Stimulated activated CD8-positive, alpha-beta memory T cell treated with anti-CD3 and anti-CD28 coated beads, Interleukin-7, amount 100 ng/mL, for 48 hours (primary cell): ENCODE measurements around the gene SH2D1A.
"Not testable (repeated sequence)": the region's sequence is repeated elsewhere in the genome, so short reads cannot be mapped to it uniquely, and the experiment has no call there.

Experiments
- DNase-seq, 2 donors: peaks; one replicate each; pipeline ENCODE4 v3.0.0-alpha.2; 2020; ENCODE audit warnings: low read depth in 1 of 2; ENCODE audit errors: extremely low read depth in 1 of 2

Gene SH2D1A

GRCh38 chrX:124348885-124349453, 2.6 kb downstream of the SH2D1A start:
- no peak for DNase-seq

DNA sequence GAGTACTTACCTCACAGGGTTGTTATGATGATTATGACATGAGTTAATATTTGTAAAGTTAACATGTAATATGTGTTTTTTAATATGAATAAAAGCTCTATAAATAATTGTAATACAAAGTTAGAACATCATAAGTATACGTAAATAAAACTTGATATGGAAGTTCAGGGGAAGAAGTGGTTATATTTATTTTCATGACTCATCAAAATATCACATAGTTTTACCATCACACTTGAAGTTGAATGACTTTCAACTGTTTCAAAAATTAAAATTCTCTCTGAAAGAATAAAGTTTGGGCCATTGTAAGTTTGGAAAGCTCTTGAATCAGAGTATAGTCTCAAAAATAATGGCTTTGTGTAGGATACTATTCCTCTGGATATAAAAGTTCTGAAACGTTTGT, 8.3 kb downstream of the SH2D1A start:
- DNase-seq: no peak

DNA sequence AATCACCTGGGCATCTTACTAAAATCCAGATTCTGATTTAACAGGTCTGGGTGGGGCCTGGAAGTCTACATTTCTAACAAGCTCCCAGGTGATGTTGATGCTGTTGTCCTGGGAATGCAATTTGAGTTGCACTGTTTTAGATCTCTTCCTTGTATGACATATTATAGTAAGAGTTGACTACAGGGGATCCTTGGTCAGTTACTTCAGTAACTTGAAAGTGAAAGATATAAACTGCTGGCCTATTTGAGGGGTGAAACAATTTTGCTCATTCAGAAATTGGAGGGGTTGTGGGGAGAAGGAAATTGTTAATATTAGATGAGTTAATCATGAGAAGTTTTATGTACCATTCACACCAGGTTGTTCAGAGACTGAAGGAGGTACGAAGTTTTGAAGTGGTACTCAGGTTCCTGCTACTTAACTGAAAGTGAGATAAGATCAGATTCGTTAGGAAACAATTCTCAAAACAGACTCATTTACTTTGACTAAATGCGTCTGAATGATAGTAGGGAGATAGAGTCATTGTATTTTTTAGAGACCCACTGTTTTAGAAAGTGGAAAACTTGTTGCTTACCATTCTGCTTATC, 12.5 kb downstream of the SH2D1A start:
- no peak for DNase-seq

- DNase-seq: no peak
These were observed 15.7 kb downstream of the SH2D1A start for GRCh38 chrX:124362072-124362471.

GRCh38 chrX:124362761-124363160, 16.4 kb downstream of the SH2D1A start:
- no peak for DNase-seq

DNA sequence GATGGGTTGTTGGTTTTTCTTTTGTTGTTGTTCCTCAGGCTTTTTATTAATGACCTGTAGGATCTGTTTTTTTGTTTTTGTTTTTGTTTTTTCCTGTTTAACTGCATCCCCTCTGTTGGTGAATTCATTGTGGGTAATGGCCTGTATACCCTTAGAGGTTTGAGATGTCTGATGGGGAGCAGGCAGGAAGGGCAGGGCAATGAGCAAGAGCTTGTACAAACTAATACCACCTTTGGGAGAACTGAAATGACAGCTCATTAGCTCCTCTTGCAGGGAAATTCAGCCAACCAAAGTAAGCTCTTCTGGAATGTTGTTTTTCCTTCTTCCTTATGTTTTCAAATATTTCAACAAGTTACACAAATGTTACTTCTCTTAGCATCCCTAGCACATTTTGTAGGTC, 23.4 kb downstream of the SH2D1A start:
- DNase-seq: no peak

DNA sequence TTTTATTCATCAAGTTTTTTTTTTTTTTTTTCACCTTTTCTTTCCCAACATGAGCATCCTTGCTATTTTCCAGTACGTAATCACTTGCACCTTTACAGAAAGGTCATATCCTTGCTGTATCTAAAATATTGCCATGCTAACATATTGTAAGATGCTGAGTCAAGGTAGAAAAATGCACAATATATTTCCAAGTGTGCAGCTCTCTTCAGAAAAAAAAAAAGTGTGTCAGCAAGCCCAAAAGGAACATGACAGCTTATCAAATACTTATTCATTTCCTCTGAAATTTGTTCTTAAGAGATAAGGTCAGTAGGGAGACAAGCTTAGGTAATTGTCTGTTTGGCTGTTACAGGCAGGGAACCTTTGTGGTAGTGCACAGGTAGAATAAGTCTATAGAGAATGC, 27.0 kb downstream of the SH2D1A start:
- no peak for DNase-seq

- no peak for DNase-seq
These were observed 32.3 kb downstream of the SH2D1A start for GRCh38 chrX:124378643-124379042.

- DNase-seq: no peak
These were observed 37.0 kb downstream of the SH2D1A start for GRCh38 chrX:124383354-124383753.

- DNase-seq: no peak
These were observed 40.0 kb downstream of the SH2D1A start for GRCh38 chrX:124386401-124386800.

DNA sequence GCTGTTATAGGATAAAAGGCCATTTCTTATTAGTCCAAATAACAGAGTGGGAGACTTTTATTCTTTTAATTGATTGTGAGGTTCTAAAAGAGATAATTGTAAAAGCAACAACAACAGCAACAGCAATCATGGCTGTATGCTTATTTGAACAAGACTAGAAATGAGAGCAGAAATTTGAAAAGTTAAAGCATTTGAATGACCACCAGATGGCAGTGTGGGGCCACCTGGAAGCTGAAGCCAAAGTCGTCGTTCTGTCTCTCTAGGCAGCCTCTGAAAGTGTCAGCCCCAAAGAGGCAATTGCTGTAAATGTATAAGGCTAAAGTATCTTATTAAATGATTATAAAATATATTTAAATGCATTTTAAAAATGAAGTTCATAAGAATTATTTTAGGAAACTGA, 42.2 kb downstream of the SH2D1A start:
- peak in 1 of 2 donors; percentile 21 for DNase-seq

- DNase-seq: no peak
These were observed 46.4 kb downstream of the SH2D1A start for GRCh38 chrX:124392794-124393193.

DNA sequence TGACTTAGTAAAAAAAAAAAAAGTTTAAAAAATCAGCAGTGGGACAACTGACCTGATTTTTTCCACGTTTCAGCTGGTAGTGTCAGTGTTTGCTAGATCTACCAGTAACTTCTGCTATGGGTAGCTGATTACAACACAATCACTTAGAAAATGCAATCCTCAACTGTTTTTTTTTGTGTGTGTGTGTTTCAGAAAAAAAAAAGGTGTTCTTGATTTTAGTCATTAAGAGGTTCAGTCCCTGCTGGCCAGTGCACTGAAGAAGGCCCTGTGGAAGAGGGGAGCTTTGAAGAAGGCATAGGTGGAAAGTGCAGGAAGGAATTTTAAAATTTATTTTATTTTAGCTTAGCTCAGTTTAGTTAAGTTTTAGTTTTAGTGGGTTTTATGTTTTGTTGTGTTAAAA, 46.9 kb downstream of the SH2D1A start:
- DNase-seq: no peak

DNA sequence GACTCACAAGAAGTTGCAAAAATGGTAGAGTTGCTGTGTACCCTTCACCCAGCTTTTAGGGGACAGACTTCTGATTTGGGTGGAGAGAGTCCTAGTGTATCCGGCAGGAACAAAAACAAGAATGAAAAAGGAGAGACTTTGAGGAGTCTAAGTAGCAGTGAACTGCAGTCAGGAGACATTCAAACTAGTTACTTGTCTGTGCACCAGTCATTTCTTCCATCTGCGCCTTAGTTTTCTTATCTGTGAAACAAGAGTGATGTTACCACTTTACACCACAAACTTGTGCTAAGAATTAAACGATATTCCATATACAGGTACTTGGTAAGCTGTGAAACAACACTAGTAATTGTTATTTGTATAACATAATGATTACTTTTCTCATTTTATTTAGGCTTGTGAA, 47.3 kb downstream of the SH2D1A start:
- no peak for DNase-seq

DNA sequence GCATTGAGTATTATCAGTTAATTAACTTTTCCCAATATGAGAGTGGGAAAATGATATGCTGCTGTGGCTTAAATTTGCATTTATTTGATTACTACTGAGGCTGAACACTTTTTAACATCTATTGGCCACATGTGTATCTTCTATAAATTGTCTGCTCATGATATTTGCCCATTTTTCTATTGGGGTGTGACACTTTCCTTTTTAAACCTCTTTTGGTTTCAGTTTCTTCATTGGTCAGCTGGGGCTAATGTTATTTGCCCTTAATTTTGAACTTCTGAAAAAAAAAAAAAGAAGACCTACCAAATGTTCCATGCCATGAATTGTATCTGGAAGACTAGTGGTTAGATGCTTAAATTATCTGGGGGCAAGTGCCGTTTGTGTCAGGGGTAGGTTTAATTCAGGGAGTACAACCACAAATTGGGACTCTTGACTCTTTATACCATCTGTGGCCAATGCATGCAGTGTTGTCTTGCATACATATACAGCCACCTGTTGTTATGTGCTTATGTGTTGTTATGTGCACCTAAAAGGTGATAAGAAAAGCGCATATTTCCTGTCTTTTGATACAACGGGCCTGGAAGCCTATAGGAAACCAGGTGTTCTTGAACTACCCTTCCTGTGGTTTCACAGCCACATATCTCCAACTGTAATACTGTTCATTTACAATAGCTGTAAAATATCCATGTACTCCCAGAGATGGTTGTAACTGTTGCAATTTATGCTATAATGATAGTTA, 49.0 kb downstream of the SH2D1A start:
- no peak for DNase-seq

DNA sequence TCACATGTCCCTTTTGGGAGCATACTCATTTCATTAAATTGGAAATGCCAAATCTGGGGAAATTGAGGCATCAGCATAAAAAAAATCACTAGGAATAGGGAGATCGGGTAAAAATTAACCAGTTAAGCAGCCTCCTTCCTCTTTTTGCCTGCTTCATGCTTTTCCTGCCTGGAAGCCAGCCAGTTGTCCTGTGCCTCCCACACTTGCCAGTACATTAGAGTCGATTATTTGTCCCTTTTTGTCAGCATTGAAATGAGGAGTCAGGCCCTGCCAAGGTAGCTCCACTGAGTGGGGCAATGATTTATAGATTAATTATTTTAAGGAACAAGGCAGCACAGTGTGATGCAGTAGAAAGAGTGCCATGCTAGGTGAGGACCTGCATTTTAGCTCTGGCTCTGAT, 55.3 kb downstream of the SH2D1A start:
- no peak for DNase-seq

- DNase-seq: no peak
These were observed 59.5 kb downstream of the SH2D1A start for GRCh38 chrX:124405868-124406267.

- peak; percentile 25 to 44 for DNase-seq
These were observed 60.1 kb downstream of the SH2D1A start for GRCh38 chrX:124406294-124407014.

DNA sequence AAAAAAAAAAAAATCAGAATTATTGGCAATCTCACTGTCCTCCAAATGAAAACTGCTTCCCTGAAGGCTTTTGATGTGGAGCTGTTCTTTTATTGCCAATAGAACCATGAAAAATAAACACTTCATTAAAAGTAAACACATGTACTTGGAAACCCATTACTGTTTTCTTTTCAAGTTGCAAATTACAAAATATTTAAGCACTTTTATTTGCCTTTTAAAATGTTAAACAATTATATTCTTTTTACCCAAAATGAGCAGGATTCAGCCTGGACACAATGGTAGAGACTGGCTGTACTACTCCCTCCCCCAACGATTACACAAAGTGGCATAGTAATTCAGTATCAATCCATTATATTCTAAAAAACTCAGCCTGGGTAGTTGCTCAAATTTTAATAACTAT, 60.9 kb downstream of the SH2D1A start:
- DNase-seq: no peak

GRCh38 chrX:124408380-124408779, 62.0 kb downstream of the SH2D1A start:
- DNase-seq: not testable (repeated sequence)

DNA sequence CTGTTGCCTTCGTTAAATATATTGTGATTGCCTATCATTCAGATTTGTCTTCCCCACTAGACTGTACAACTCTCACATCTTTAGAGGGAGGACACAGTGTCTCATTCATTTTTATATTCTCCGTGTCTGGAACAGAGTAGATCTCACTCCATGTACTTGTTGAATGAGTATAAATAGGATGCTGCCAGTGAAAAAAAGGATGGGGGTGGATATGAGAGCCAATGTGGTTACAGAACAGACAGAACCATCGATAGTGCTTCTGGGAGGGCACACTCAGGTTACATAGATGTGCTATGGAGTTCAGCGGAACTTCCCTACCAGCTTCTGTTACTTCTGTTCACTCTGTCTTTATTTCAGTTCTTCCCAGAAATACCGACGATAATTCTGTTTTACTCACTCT, 66.9 kb downstream of the SH2D1A start:
- DNase-seq: no peak

DNA sequence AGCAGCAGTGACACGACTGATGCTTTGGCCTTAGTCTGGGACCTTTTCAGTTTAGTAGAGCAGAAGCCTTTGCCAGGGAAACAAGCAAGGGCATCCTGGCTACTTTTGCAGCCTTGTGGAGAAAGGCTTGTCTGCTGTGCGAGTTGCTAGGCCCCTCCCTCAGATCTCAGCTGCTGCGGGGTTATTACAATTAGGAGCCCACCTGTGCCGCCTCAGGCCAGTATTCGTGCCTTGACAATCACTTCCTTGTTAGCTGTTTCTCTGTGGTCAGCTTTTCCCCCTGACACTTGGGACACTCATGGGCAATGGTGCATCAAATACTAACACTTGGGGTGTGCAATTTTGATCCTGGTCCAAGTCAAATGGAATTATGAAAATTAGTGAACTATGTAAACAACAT, 67.9 kb downstream of the SH2D1A start:
- no peak for DNase-seq
